ENCODE results near the gene INO80E.
A peak's percentile ranks its signal among the peaks of the same experiment; 100 is the strongest.

INO80E gene

GRCh38 chr16:29993191-29993902 is 2.7 kb upstream of the INO80E start:
- no peak for DNase-seq

DNA sequence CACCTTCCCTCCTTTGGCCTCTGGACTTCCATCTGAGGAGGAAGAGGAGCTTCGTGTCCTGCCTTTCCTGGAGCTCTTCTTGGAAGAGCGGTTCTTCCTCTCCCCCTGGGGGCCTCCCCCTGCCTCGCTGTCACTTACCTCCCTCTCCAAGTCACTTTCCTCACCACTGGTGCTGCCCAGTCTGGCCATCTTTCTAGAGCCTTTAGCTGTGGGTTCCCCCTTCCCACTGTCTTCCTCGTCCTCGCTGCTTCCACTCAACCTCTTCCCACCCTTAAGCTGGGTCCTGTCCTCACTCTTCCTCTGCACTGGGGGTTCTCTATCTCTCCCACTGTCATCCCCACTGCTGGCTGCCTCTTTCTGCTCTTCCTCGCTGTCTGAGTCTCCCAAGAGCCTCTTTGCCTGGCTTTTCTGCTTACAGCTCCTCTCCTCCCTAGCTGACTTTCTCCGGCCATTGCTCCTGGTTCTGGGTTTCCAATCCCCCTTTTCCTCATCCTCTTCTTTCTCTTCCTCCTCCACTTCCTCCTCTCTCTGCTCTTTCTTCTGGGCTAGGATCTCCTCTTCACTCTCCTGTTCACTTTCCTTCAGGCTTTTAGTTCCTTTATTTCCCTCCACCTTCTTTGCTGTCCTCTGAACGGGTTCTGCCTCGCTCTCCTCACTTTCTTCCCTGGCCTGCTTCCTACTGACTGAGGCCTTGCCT is 2.0 kb upstream of the INO80E start:
- DNase-seq = no peak

DNA sequence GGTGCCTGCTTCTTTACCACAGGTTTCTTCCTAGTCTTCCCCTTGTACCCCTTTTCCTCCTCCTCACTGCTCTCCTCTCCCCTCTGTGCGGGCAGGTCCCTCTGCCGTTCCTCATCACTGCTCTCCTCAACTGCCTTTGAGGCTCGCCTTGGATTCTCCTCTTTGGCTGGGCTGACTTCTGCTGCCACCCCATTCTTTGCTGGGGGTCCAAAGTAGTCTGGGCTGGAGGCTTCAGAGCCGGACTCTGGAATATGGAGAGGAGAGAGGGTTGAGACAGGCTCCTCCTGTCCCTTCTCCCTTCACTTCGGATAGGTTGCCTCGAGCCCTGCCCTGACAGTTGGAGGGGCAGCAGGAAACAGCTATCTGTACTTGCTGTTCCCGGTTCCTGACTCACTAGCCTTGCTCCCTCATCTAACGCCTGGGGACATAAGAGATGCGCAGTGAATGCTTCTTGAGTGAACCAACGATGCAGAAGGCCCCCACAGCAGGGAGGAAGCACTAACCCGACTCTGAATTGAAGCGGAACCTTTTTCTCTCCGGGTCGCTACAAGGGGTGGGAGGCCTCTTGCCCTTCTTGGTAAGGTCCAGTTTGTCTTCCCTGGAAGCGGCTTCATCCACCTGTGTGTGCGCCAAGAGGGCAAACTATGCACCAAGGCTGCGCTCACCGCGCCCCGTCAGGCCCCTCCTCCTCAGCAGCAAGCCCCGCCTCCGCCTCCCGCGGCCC is 1.3 kb upstream of the INO80E start:
- peak; percentile 65 to 75 for DNase-seq

DNA sequence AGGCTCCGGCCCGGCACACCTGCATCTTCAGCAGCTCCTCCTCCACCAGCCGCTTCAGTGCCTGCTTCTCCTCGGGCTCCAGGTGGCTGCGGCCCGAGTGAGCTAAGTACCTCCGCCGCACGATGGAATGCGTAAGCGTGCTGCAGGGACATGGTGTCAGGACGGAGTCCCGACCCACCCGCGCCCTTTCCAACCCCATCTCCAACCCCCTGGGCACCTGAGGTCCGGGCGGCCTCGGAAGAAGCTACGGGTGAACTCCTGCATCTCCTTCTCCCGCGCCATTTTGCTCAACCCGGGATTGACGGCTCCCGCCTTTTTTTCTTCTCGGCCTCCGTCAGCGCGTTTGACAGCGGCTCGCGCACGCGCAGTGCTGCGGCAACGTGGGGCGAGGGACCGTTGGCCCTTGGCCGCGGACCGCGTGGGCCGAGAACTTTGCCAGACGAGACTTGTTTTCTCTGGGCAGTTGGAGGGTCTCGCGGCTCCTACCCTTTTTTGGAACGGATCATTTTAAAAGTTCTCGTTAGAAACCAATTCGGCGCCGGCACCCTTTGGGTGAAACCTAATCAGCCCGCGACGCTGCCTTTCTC is 624 bp upstream of the INO80E start, which contains the start of gene HIRIP3:
Gene HIRIP3, minus strand, starts transcription at position 294 of the 587 bp plus-strand sequence. Its CDS starts 12 bp downstream, at position 282.
- peak; percentile 80 to 83 for DNase-seq

GRCh38 chr16:29996766-29997250 is 767 bp downstream of the INO80E start:
- DNase-seq = no peak

DNA sequence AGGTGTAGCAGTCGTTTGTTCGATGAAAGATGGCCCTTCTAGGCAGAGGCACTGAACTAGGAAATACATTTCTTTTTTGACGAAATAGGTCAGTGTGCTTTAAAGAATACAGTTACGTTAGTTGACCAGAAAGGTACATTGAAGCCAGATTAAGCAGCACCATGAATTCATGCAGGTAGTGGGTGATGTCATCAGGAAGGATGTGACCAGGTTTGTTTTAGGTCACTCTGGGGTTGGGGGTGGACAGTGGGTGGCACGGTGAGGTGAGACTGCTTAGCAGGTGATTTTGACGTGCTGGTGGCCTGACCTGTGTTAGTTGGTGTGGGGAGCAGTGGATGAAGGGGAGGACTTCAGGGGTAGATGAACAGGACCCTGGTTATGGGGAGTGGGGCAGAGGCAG is 3.6 kb downstream of the INO80E start:
- no peak for DNase-seq

GRCh38 chr16:30000735-30001631 is 4.9 kb downstream of the INO80E start:
- no peak for DNase-seq

DNA sequence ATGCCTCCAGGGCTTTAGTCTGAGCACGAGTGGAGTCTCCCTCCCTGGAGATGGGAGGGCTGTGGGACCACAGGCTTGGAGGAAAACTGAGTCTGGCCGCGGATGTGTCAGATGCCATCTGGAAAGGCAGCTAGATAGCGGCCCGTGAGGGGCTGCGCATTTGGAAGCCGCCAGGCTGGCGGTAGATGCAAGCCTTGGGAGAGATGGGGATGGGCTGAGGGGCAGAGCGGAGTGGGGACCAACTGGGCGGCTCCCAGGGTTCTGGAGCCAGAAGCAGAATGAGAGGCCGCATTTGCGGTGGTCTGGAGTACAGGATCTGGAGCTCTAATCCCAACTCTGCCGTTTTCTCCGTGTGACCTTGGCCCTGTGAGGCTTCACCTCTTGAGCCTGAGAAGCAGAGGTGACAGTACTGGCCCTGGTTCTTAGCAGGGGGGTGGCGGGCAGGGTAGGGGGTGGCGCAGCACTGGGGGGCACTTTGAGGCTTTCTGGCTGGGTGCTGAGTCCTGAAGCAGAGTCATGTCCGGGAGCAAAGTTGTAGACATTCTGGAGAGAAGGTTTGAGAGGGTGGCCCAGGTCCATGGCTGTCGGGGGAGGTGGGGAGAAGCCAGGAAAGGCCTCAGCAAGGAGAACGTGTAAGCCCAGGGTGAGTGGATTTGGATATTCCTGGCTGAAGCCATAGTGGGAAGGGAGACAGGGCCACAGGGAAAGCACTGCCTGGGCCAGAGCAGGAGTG is 6.7 kb downstream of the INO80E start:
- no peak for DNase-seq

- DNase-seq = no peak
These were observed 7.8 kb downstream of the INO80E start for GRCh38 chr16:30003670-30004423.

- DNase-seq = no peak
These were observed 8.4 kb downstream of the INO80E start for GRCh38 chr16:30004424-30004776.

GRCh38 chr16:30004811-30005242 is 8.8 kb downstream of the INO80E start:
- DNase-seq = no peak

GRCh38 chr16:30005341-30006094 is 9.5 kb downstream of the INO80E start:
- peak in 1 of 2 experiments; percentile 29 for DNase-seq

- DNase-seq = no peak
These were observed 10.0 kb downstream of the INO80E start for GRCh38 chr16:30006095-30006473.

GRCh38 chr16:30006659-30007377 is 10.8 kb downstream of the INO80E start:
- DNase-seq = no peak

DNA sequence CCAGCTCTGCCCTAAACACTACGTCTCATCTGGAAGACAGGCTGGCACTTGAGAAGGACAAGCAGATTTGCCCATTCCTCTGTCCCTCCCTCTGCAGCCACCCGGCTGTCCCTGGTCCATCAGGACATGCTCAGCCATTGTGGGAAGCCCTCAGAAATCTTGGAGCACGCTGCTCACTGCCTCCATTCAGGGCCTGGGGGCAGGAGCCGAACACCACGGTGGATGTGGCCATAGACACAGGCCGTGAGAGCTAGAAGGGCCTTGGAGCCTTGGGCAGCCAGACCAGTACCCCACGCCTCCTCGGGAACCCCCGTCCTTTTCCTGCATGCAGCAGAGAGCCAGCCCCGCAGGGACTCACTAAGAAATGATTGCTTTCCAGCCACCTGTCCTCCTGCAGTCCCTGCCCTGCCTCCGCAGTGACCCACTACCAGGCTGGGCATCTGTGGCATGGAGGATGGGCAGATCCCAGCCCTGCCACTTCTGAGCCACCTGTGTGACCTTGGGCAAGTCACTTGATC is 11.4 kb downstream of the INO80E start:
- DNase-seq = no peak

- DNase-seq = no peak
These were observed 13.2 kb downstream of the INO80E start for GRCh38 chr16:30009085-30009862.

DNA sequence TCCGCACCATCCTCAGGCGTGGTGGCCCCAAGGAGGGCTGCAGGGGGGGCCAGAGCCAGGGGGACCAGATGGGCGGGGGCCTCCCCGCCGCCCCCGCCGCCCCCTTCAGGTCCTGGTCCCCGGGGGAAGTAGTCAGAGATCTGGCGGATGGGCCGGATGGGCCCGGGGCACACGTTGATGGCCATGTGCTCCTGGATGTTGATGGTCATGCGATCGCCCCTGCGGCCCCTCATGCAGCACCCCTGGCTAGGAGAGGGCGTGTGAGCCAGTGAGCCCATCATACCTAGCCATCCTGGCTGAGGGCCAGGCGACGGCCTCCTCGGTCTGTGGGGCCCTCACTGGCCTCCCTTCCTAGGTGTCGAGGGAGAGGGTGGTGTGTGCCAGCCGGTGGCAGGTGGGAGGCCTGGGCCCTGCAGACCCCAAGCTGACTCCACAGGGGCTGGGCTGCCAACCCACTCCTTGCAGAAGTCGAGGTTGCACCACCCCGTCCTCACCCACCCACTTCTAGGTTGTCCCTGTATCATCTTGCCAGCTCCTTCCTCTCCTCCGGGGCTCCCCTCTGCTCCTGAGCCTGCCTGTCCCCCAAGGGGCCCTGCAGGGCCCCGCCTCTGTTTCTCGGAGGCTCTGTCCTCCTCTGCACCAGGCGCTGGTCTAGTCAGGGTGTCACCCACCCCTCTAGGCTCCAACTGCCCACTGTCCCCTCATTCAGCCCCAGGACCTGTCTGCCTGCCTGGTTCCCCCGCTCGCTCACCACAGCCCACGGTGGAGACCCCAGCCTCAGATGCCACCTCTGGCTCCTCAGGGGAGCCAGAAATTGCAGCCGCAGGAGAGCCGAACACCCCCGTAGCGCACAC is 14.2 kb downstream of the INO80E start:
- DNase-seq = no peak

All from stimulated activated CD4-positive, alpha-beta T cell treated with anti-CD3 and anti-CD28 coated beads, Interleukin-4, amount 100 ng/mL, for 4 hours (primary cell).